Thoracic aorta (tissue), 2 donors: ENCODE data around the gene SPTLC1. TPM values are rescaled to one million over a fixed set of nuclear protein-coding genes. Genes with fewer than 3 reads are reported as not detected.

Experiments
- ATAC-seq: fragments of 150-250 bp; one replicate; pipeline ENCODE4 v1.8.0; 2017; ENCODE audit warnings: low read depth; ENCODE audit not compliant: insufficient number of reproducible peaks, low FRiP score
- DNase-seq: peaks from one replicate; pipeline ENCODE4 v3.0.0-alpha.2; 2020; ENCODE audit warnings: low spot score
- H3K27ac ChIP-seq, 2 donors: fragments of 200-600 bp; sonication (generic); 1 replicate in 1 of 2; 2 replicates in 1 of 2; pipeline ENCODE4 v1.5.1; 2016; ENCODE audit warnings: mild to moderate bottlenecking in 2 of 2, moderate library complexity in 2 of 2
- H3K27me3 ChIP-seq: fragments of 200-600 bp; sonication (generic); replicated peaks from 2 replicates; pipeline ENCODE4 v1.6.0; 2016; ENCODE audit warnings: mild to moderate bottlenecking; ENCODE audit not compliant: insufficient read depth
- H3K36me3 ChIP-seq: fragments of 200-600 bp; sonication (generic); one replicate; pipeline ENCODE4 v1.5.1; 2016
- H3K4me1 ChIP-seq, 2 donors: fragments of 200-600 bp; sonication (generic); 1 replicate in 1 of 2; 2 replicates in 1 of 2; pipeline versions ENCODE4 v1.5.1 to v1.6.0; 2016; ENCODE audit warnings: low read depth in 2 of 2, mild to moderate bottlenecking in 1 of 2; ENCODE audit not compliant: control insufficient read depth in 1 of 2
- H3K4me3 ChIP-seq: fragments of 200-600 bp; sonication (generic); 2 replicates; pipeline ENCODE4 v1.5.1; 2016; ENCODE audit warnings: mild to moderate bottlenecking
- H3K9me3 ChIP-seq: fragments of 200-600 bp; sonication (generic); 2 replicates; pipeline ENCODE4 v1.5.1; 2016
- CTCF ChIP-seq: fragments of 200-600 bp; sonication (generic); IDR thresholded peaks from one replicate; pipeline ENCODE4 v1.5.1; 2019; ENCODE audit warnings: antibody characterized with exemption
- total RNA-seq, 2 donors: library from RNA; depleted of rRNA; stranded (reverse); fragments of >200 nt; gene quantifications; one replicate each; pipeline versions ENCODE4 v1.1.0 to v1.2.3, GENCODE V29; 2016

Gene SPTLC1
- total RNA-seq, 2 donors from 2014 or later: 45.6 to 74.7 TPM

DNA sequence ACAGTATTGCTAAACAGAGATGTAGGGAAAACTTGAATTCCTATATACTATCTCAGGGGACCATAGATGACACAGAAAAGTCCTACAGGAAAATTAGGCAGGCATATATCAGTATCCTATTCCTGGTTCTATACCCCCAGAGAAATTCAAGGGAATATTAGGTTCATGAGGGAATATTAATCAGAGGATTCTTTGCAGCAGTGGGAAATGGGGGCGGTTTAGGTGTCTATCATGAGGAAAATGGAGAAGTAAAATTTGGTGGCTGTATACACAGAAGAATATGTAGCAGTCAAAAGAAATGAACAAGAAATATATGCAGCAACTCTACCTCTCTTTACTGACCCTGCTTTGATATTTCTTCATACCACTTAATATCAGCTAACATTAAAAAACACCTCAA is 20.0 kb downstream of the SPTLC1 start:
- Histone ChIP-seq H3K36me3 (no peaks in the 10 kb centered on the region), H3K27me3 (no peaks in the 10 kb centered on the region), H3K27ac (no peak overlapping the region), H3K4me1 (no peaks in the 10 kb centered on the region), H3K4me3 (no peak overlapping the region), H3K9me3 (no peaks in the 10 kb centered on the region)
- DNase-seq (no peak), ATAC-seq (no peak)
- no peak for TF ChIP-seq CTCF

GRCh38 chr9:92094655-92095054 is 20.6 kb downstream of the SPTLC1 start:
- Histone ChIP-seq H3K4me1 (no peaks in the 10 kb centered on the region), H3K9me3 (no peaks in the 10 kb centered on the region), H3K36me3 (no peaks in the 10 kb centered on the region), H3K4me3 (no peak overlapping the region), H3K27me3 (no peaks in the 10 kb centered on the region), H3K27ac (no peak overlapping the region)
- ATAC-seq (no peak), DNase-seq (no peak)
- no peak for TF ChIP-seq CTCF

DNA sequence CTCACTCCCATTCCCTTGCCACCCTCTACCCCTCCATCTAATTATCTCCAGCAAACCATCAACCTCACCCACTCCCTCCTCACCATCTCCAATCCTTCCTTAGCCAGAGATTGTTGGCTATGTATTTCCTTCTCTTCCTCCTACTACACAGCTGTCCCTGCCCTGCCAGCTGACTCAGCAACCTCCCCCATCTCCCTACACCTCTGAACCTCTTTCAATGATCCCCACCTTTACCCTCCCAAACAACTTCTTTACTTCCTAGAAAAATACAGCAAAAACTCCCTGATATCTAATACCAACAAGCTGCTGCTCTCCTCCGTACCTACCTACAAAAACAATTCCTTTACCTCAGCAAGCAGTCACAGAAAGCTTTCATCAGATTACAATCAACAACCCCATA is 37.3 kb downstream of the SPTLC1 start:
- peaks cover 21% of the 10 kb centered on the region for H3K36me3 ChIP-seq
- no peak for ATAC-seq
- no peaks in the 10 kb centered on the region for H3K27me3 ChIP-seq
- H3K27ac ChIP-seq: no peak overlapping the region
- H3K4me3 ChIP-seq: no peak overlapping the region
- H3K9me3 ChIP-seq: no peaks in the 10 kb centered on the region
- DNase-seq: no peak
- no peaks in the 10 kb centered on the region for H3K4me1 ChIP-seq
- no peak for TF ChIP-seq CTCF

GRCh38 chr9:92071634-92072033 is 43.6 kb downstream of the SPTLC1 start:
- peaks cover 12% of the 10 kb centered on the region for H3K36me3 ChIP-seq
- no peaks in the 10 kb centered on the region for H3K4me1 ChIP-seq
- DNase-seq: no peak
- H3K27me3 ChIP-seq: no peaks in the 10 kb centered on the region
- no peak for TF ChIP-seq CTCF
- H3K4me3 ChIP-seq: no peak overlapping the region
- no peaks in the 10 kb centered on the region for H3K9me3 ChIP-seq
- no peak for ATAC-seq
- H3K27ac ChIP-seq: no peak overlapping the region

DNA sequence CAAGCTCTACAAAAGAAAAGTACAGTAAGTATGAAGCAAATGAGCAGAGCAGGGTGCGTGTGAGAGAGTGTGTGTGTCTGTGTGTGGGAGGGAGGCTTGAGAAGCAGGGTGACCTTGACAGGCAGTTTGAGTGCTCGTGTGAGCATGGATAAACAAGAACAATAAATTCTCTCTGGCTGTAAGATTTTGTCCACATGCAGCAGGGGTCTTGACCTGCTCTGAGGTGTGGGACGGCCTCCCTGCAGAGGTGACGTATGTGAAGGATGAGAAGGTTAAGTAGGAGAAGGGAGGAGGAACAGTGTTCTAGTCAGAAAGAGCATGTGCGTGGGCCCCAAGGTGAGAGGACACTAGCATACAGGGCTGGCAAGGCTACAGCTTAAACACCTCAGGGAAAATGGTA is 49.0 kb downstream of the SPTLC1 start:
- H3K27me3 ChIP-seq: no peaks in the 10 kb centered on the region
- no peaks in the 10 kb centered on the region for H3K4me1 ChIP-seq

More for the DNA sequence above, 49.0 kb downstream of the SPTLC1 start:
- Histone ChIP-seq H3K4me3 (no peak overlapping the region), H3K27ac (no peak overlapping the region), H3K9me3 (peaks cover 6% of the 10 kb centered on the region), H3K36me3 (peaks cover 17% of the 10 kb centered on the region)
- TF ChIP-seq CTCF: no peak
- ATAC-seq: no peak
- DNase-seq: no peak
